Body of pancreas (tissue), 4 donors: ENCODE results near the gene GOT1. TPM values are rescaled to one million over a fixed set of nuclear protein-coding genes. Genes with fewer than 3 reads are reported as not detected.

Experiments used
- ATAC-seq: fragments of 150-250 bp; one replicate; pipeline ENCODE4 v1.9.1; 2016
- DNase-seq, 4 donors: peaks; one replicate each; pipeline ENCODE4 v3.0.0-alpha.2; 2019
- H3K27ac ChIP-seq, 4 donors: fragments of 200-600 bp; sonication (generic); 1 replicate in 3 of 4; 2 replicates in 1 of 4; pipeline versions ENCODE4 v1.5.1 to v1.6.1; 2016 to 2019; ENCODE audit warnings: mild to moderate bottlenecking in 1 of 4, mixed read lengths in 1 of 4, moderate library complexity in 1 of 4
- H3K27me3 ChIP-seq, 2 donors: fragments of 200-600 bp; sonication (generic); one replicate each; pipeline ENCODE4 v1.6.0; 2016; ENCODE audit warnings: mild to moderate bottlenecking in 1 of 2
- H3K36me3 ChIP-seq, 2 donors: fragments of 200-600 bp; sonication (generic); replicated peaks in 1 of 2; 2 replicates each; pipeline ENCODE4 v1.5.1; 2016; ENCODE audit warnings: low read depth in 2 of 2; ENCODE audit not compliant: insufficient read depth in 1 of 2
- H3K4me1 ChIP-seq: fragments of 200-600 bp; sonication (generic); one replicate; pipeline ENCODE4 v1.6.0; 2016
- H3K4me3 ChIP-seq, 2 donors: fragments of 200-600 bp; sonication (generic); 1 replicate in 1 of 2; 2 replicates in 1 of 2; pipeline ENCODE4 v1.5.1; 2016 to 2019
- H3K9me3 ChIP-seq, 3 donors: fragments of 200-600 bp; sonication (generic); 1 replicate in 2 of 3; 2 replicates in 1 of 3; pipeline ENCODE4 v1.5.1; 2016
- CTCF ChIP-seq, 7 experiments: fragments of 450-650 bp in 4 of 7; fragments of 200-600 bp in 3 of 7; sonication (generic) in 3 of 7; IDR thresholded peaks; one replicate each; pipeline ENCODE4 v1.5.1; 2016 to 2019; ENCODE audit warnings: antibody characterized with exemption in 7 of 7
- POLR2A ChIP-seq, 3 donors: fragments of 450-650 bp; IDR thresholded peaks; one replicate each; pipeline ENCODE4 v1.6.1; 2016; ENCODE audit warnings: antibody characterized with exemption in 3 of 3, mild to moderate bottlenecking in 2 of 3
- WGBS, 2 donors: methylation state at CpG; one replicate each; pipeline ENCODE4 v1.1.5; 2017; 5-methylcytosine and 5-hydroxymethylcytosine counted together
- intact Hi-C: fragments of 100-400 bp; cut with DNase I; formaldehyde crosslinking; loops from one replicate; pipeline ENCODE4 v1.15.1; 2023
- total RNA-seq, 2 donors: library from RNA; depleted of rRNA; stranded (reverse); fragments of >200 nt; gene quantifications; one replicate each; pipeline ENCODE4 v1.1.0, GENCODE V29; 2016

Gene GOT1
- total RNA-seq, 2 donors from 2014 or later: 7.3 to 14.8 TPM

- intact Hi-C loops: loop anchor here (5.0 kb wide), 1 partner anchor 222 kb away; no protein-coding TSS in a partner anchor
- Histone ChIP-seq H3K27ac (no peak overlapping the region), H3K27me3 (no peaks in the 10 kb centered on the region), H3K9me3 (no peaks in the 10 kb centered on the region), H3K4me3 (no peak overlapping the region), H3K4me1 (peaks cover 8% of the 10 kb centered on the region), H3K36me3 (no peaks in the 10 kb centered on the region)
- TF ChIP-seq CTCF (IDR thresholded peaks at IDR 0.05) (no peak), POLR2A (IDR thresholded peaks at IDR 0.05) (no peak)
- ATAC-seq: no peak
- no peak for DNase-seq
- 73 to 74% methylated on average over 9 of the region's 9 CpGs for WGBS, 2 donors
These were observed 40.5 kb downstream of the GOT1 start for GRCh38 chr10:99389729-99390480.

GRCh38 chr10:99387541-99387940 lies 42.9 kb downstream of the GOT1 start:
- 73% methylated on average over 11 of the region's 11 CpGs; no CpG with 5 or more reads in 1 of the 2 donors for WGBS, 2 donors
- DNase-seq (no peak), ATAC-seq (no peak)
- peaks cover 5% of the 10 kb centered on the region for H3K4me1 ChIP-seq
- H3K4me3 ChIP-seq: no peak overlapping the region
- no peaks in the 10 kb centered on the region for H3K27me3 ChIP-seq
- H3K27ac ChIP-seq: no peak overlapping the region
- no peaks in the 10 kb centered on the region for H3K36me3 ChIP-seq
- intact Hi-C loops: no loop called here
- TF ChIP-seq CTCF (IDR thresholded peaks at IDR 0.05) (no peak), POLR2A (IDR thresholded peaks at IDR 0.05) (no peak)
- no peaks in the 10 kb centered on the region for H3K9me3 ChIP-seq

GRCh38 chr10:99387071-99387470 lies 43.4 kb downstream of the GOT1 start:
- ATAC-seq (no peak), DNase-seq (no peak)
- H3K4me1 ChIP-seq: peaks cover under 1% of the 10 kb centered on the region
- 43 to 73% methylated on average over 2 to 4 of the region's 4 CpGs for WGBS, 2 donors
- H3K27me3 ChIP-seq: no peaks in the 10 kb centered on the region
- no peak overlapping the region for H3K4me3 ChIP-seq
- TF ChIP-seq CTCF (IDR thresholded peaks at IDR 0.05) (no peak), POLR2A (IDR thresholded peaks at IDR 0.05) (no peak)
- H3K27ac ChIP-seq: no peak overlapping the region
- H3K36me3 ChIP-seq: no peaks in the 10 kb centered on the region
- H3K9me3 ChIP-seq: no peaks in the 10 kb centered on the region
- intact Hi-C loops: no loop called here

GRCh38 chr10:99382176-99382575 lies 48.2 kb downstream of the GOT1 start:
- intact Hi-C loops: no loop called here
- Histone ChIP-seq H3K27ac (no peak overlapping the region), H3K9me3 (no peaks in the 10 kb centered on the region), H3K36me3 (no peaks in the 10 kb centered on the region), H3K27me3 (no peaks in the 10 kb centered on the region), H3K4me3 (no peak overlapping the region), H3K4me1 (no peaks in the 10 kb centered on the region)
- TF ChIP-seq CTCF (IDR thresholded peaks at IDR 0.05) (no peak), POLR2A (IDR thresholded peaks at IDR 0.05) (no peak)
- no peak for ATAC-seq
- DNase-seq: no peak
- WGBS, 2 donors: 91 to 95% methylated on average over 1 of the region's 1 CpG

- H3K4me1 ChIP-seq: no peaks in the 10 kb centered on the region
- ATAC-seq: no peak
- TF ChIP-seq CTCF (IDR thresholded peaks at IDR 0.05) (no peak), POLR2A (IDR thresholded peaks at IDR 0.05) (no peak)
- H3K36me3 ChIP-seq: no peaks in the 10 kb centered on the region
- H3K27ac ChIP-seq: no peak overlapping the region
- H3K9me3 ChIP-seq: no peaks in the 10 kb centered on the region
- no peak overlapping the region for H3K4me3 ChIP-seq
- DNase-seq: no peak
- intact Hi-C loops: no loop called here
- no peaks in the 10 kb centered on the region for H3K27me3 ChIP-seq
These were observed 55.0 kb downstream of the GOT1 start for GRCh38 chr10:99375426-99375825.
